HG03558 (cell line): ENCODE data around the gene TMEM79.

Experiments used
- ATAC-seq: cut with Tn5 transposase; IDR thresholded peaks from one replicate; pipeline ENCODE4 v1.9.1; 2021; ENCODE audit warnings: moderate number of reproducible peaks; ENCODE audit not compliant: unreplicated experiment; ENCODE audit errors: extremely low read depth

Gene TMEM79

GRCh38 chr1:156284112-156284511, at the start of gene TMEM79:
TMEM79 (plus strand) TSS chr1:156284325; CDS start chr1:156285227, 902 bp downstream.
- ATAC-seq: no peak

DNA sequence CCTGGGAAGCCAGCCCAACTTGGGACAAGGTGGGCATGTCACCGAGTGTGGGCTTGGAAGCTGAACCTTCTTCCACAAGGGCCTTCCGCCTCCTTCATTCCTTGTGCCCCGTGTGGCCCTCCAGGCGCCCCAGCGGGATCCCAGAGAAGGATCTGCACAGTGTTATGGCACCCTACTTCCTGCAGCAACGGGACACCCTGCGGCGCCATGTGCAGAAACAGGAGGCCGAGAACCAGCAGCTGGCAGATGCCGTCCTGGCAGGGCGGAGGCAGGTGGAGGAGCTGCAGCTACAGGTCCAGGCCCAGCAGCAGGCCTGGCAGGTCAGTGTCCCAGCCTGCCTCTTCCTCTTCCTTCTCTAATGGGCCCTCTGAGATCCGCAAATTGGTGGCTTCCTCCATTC, 48.0 kb upstream of the TMEM79 start:
- ATAC-seq: no peak

DNA sequence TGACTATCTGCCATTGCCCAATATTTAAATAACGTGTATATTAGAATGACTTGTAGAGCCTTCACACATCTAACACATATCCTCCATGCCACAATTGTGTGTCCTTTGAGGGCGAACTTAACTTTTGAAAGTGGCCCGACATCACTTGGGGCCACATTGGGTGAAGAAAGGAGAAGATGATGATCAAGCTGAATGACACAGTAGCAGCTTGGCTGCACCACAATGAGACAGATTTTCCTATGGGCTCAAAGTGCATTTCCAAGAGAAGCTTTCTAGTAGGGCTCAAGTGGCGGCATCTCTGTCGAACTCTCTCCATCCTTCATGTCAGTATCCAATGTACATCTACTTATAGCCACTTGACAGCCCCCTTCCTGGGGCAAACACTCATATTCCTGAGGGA, 45.9 kb upstream of the TMEM79 start:
- no peak for ATAC-seq

- ATAC-seq: no peak
These were observed 42.8 kb upstream of the TMEM79 start for GRCh38 chr1:156241311-156241811.

- no peak for ATAC-seq
These were observed 42.2 kb upstream of the TMEM79 start, which contains the start of gene BGLAP for GRCh38 chr1:156241926-156242325. BGLAP (plus strand) TSS chr1:156242184; CDS start chr1:156242232, 48 bp downstream.

DNA sequence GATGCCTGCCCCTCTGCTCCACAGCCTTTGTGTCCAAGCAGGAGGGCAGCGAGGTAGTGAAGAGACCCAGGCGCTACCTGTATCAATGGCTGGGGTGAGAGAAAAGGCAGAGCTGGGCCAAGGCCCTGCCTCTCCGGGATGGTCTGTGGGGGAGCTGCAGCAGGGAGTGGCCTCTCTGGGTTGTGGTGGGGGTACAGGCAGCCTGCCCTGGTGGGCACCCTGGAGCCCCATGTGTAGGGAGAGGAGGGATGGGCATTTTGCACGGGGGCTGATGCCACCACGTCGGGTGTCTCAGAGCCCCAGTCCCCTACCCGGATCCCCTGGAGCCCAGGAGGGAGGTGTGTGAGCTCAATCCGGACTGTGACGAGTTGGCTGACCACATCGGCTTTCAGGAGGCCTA, 41.4 kb upstream of the TMEM79 start:
- ATAC-seq: no peak

- ATAC-seq: no peak
These were observed 40.0 kb upstream of the TMEM79 start for GRCh38 chr1:156244126-156244525.

DNA sequence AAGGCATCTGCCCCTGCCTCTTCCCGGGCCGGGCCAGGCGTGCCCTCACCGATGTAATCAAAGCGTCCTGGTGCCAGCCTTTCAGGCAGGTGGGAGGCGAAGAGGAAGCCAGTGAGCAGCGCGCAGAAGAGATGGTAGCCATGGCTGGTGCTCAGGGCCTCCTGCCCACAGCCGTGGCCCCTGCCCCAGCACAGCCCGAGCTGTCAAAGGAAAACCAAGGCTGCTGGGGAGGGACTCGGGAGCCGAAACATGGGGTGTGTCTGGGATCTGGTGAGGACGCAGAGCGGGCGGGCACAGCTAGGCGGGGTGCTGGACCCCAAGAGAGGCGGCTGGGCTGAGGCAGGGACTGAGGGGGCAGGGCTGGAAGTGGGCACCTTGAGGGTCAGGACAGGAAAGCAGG, 39.4 kb upstream of the TMEM79 start:
- no peak for ATAC-seq

DNA sequence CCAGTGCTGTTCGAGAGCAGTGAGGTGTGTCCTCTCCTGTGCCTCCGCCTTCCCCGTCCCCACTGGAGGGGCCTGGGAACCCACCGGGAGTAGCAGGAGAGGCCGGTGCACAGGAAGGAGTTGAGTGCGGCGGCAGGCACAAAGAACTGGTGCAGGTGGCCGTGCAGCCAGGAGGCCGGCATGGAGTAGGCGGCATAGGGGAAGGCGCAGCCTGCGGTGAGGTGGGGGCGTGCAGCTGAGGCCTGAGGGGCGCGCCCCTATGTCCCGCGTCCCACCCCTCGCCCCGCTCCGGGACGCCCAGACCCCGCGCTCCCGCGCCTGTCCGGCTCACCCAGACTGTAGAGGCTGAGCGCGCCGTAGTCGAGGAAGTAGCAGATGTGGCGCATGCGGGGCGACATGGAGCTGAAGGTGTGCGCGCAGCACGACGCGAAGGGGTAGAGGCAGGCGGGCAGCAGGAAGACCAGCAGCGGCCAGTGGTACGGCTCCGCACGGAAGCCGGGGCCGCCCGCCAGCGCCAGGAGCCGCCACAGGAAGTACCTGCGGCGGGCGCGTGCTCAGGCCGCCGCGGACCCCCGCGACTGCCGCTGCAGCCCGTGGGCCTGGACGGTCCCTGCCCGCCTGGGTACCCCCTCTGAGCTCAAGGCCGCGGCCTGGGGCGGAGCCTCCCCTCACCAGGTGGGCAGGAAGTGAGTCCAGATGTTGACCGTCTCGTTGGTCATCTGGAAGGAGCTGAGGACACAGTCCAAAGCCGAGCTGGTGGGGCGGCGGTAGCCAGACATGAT, 38.5 kb upstream of the TMEM79 start:
- ATAC-seq: no peak

DNA sequence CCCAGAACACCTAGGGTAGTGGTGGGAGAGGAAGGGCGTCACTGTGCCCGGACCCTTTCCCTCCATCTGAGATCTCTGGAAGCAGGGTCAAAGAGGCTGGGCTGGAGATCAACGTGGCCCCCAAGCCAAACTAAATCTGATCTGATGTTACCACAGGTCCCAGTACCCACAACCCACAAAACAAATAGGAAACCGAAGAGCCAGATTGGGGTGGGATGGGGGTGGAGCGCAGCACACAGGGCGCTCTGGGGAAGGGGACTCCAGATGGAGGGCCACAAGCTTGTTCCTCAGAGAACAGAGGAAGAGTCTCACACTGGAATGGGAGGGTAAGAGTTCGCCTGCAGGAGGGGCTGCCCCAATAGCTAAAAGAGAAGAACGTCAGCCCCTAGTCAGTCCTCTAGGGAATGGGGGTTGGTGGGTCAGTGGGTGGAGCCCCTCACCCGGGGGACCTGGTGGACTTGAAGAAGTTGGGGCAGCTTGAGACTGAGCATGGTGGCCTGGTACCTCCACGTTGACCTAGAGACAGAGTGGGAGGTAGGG, 37.8 kb upstream of the TMEM79 start:
- ATAC-seq: no peak

DNA sequence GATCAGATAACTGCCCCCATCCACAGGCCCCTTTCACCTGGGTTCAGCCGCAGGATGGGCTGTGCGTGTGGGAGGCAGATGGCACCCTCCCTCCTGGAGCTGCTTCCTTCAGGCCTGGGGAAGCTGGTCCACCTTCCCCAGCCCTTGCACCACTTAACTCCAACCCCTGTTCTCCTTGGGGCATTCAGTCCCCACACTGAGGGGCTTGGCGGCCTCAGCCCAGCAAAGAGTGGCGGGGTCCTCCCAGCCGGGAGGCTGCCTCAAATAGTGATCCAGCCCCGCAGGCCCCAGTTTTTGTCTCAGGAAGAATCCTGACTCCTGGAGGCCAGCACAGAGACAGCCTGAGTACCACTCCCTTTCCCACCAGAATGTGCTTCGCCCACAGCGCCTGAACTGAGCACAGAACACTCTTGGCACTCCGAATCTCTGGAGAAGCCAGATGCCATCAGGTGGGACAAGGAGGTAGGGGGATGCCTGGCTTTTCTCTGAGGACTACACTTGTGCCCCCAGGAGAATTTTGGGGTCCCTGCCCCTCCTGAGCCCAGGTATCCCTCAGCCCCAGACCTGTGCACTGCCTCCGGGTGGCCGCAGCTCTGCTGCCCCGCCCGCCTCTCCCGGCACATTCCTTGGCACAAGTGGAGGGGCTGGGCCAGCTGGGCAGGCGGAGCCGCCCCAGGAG, 37.2 kb upstream of the TMEM79 start:
- no peak for ATAC-seq

DNA sequence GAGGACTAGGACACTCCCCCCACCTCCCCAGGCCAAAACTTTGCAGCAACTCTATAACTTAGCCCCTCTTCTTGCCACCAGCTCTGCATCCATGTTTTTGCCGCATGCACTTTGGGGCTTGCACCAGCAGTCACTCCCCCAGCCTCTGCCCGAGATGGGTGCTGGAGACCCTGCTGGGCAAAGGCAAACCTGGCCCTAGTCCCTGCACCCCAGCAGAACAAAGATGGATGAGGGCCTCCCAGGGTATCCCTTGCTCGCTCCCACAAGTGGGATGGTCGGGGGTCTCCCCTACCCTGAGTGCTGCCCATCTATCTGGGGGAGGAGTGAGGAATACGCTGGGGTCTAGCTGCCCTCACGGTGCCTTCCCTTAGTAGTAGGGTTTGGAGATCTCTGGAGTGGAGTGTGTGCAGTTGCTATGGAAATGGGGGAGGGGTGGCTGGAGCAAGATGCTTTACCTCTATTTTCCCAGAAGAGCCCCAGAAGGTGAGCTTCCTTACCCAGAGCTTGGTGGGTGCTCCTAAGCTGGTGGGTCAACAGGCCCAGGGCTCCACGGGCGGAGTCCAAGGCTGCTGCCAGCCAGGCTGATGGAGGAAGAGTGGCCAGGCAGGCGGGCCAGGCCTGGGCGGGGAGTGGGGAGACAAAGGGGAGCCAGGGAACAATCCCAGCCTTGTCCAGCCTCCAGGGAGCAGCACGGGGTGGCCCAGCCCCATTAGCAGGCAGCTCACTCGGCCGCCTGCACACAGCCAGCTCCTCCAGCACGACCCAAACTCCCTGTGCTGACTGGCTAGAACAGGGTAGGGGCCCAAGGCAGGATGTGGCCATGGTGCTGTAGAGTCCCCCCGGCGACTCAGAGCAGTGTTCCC, 36.4 kb upstream of the TMEM79 start, which contains the start of gene PAQR6:
Gene PAQR6, minus strand, starts transcription at position 597 of the 863 bp plus-strand sequence. CDS start 1,325 bp downstream, outside the sequence.
- ATAC-seq: no peak

- ATAC-seq: no peak
These were observed 35.8 kb upstream of the TMEM79 start for GRCh38 chr1:156248323-156248683.

DNA sequence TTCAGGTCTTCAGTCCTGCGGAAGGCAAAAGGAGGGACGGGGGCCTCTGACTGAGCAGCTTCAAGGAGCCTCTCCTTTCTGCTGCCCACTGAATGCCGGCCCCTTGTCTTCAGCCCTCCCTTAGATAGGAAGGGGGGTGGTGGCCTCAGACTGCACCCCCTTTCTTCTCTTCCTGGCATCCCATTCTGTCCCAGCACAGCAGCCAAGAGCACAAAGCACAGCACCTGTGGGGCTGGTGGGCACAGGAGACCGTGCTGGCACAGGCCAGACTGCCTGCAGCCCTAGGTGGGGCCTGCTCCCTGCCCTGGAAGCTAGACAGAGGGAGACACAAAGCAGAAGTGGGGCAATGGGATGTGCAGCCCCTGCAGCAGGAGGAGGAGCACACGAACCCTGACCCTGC, 34.5 kb upstream of the TMEM79 start:
- ATAC-seq: no peak

- no peak for ATAC-seq
These were observed 32.6 kb upstream of the TMEM79 start for GRCh38 chr1:156251527-156251926.

- ATAC-seq: no peak
These were observed 30.5 kb upstream of the TMEM79 start for GRCh38 chr1:156253634-156254033.

DNA sequence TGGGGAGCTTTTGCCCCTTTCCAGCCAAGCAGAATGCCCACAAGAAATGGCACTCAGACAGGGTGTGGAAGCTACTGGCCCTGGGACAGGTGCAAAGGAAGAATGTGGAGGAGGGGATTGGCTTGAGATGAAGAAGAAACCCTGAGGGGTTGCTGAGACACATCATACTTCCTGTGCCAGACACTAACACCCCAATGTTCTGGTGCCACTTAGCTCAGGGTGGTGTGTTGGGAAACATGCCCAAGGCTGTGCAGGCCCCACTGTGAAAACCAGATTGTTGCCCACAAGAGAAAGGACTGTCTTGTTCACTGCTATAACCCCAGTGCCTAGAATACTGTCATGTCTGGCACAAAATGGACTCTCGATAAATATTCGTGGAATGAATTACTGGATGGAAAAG, 26.4 kb upstream of the TMEM79 start:
- ATAC-seq: no peak

DNA sequence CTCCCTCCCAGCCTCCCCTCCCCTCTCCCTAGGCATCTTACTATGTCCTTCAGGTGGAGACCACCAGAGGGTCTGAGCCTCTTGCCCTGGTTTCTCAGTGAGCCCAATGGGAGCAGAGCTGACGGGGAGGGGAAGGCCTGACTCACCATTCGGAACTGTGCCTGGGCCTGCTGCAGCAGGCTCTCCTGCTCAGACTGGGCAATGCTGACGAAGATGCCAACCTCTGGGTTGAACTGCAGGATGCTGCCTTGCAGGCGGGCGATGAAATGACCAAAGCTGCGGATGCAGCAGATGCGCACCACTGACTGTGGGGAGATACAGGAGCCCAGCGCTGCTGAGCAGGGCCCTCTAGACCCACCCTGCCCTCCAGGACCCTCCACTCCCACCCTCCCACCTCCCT, 25.3 kb upstream of the TMEM79 start:
- no peak for ATAC-seq

DNA sequence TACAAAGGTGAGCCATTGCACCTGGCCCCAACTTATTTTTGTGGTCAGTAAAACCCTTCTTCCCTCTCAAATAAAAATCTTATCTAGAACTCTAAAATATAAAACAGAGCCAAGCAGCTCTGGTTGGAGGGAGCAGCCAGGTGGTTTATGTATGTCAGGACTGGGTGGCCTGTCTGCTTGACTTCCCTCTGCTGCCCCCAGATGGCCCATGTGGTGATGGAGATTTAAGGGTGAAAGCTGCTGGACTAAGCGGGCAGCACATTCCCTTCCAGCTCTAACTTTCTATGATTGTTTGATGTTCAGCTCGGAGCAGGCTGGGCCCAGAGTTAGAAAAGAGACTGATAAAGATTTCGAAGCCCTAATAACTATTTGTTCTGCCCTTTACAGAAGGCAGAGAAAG, 24.3 kb upstream of the TMEM79 start:
- ATAC-seq: no peak

GRCh38 chr1:156260896-156261295, 23.2 kb upstream of the TMEM79 start:
- no peak for ATAC-seq
